22Rv1 (cell line): ENCODE measurements around the gene APOC3.

Experiments
- CTCF ChIP-seq: fragments of 450-650 bp; IDR thresholded peaks from 2 replicates; pipeline ENCODE4 v1.5.1; 2017; ENCODE audit warnings: mild to moderate bottlenecking
- ZFX ChIP-seq: fragments of 450-650 bp; IDR thresholded peaks from 2 replicates; pipeline ENCODE4 v1.6.1; 2017; ENCODE audit warnings: antibody characterized with exemption, borderline replicate concordance

- TF ChIP-seq CTCF: no peak
- no peak for TF ChIP-seq ZFX
These were observed 39.3 kb upstream of the APOC3 start for GRCh38 chr11:116790167-116791001.
